GM12873 (cell line): Measurements from ENCODE around the gene ATRN.

Experiments used
- CTCF ChIP-seq: IDR thresholded peaks from 2 replicates; pipeline ENCODE4 v1.5.1; 2012; ENCODE audit warnings: low read depth, mild to moderate bottlenecking, moderate library complexity, low read length, control low read depth; ENCODE audit not compliant: insufficient read depth; ENCODE audit errors: missing control alignments

The ATRN gene

DNA sequence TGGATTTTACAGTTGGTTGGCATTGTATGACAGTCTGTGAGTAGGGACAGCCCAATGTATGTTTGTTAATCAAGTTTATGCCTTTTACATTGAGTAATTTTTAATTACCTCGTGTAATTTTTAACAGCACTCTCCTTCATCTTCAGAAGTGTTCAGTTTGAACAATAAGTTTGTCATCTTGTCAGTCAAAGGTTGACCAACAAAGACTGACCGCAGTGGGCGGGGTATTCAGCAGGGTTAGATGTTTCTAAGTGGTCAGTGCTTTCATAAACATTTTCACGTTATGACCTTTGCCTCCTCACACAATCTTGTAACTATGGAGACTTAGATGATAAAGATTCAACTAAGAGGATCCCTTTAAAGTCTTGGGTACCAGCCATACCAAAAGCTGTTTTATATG lies 151.6 kb downstream of the ATRN start:
- TF ChIP-seq CTCF = no peak

GRCh38 chr20:3627476-3627875 lies 156.7 kb downstream of the ATRN start:
- no peak for TF ChIP-seq CTCF

GRCh38 chr20:3628502-3629314 lies 157.9 kb downstream of the ATRN start:
- no peak for TF ChIP-seq CTCF

GRCh38 chr20:3629893-3630292 lies 159.1 kb downstream of the ATRN start:
- no peak for TF ChIP-seq CTCF

DNA sequence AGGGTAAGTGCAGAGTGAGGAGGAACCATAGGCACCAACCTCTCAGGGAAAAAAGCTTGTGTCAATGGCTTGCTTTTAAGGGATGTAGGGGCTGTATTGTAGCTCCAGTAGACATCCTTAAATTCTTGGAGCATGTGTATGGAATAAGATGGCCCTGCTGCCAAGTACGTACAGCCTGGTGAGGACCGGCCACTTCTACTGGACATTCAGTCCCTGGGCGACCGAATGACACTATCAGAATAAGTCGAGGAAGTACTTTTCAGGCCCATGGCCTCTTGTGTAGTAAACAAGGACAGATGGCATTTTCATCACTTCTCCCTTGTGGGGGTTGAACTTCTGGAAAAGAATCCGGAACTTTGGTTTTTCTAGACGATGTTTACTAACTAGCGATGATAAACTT lies 159.6 kb downstream of the ATRN start:
- TF ChIP-seq CTCF = no peak

DNA sequence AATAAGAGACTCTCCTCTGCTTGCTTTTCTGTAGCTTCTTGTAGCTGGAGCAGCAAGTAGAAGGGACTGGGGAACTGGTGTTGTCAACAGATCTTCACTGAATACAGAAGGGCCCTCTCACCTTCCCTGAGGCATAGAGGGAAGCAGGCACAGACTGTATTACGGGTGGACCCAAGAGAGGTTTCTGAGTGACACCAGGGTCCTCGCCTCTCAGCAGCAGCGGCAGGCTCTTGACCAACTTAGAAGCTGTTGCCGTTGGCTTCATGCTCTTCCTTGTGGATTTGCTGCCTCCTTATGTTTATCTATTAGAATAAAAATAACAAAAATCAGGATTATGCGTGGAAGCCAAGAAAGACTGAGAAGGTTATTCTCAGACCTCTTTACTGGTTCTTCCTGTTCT lies 160.7 kb downstream of the ATRN start:
- TF ChIP-seq CTCF = no peak

DNA sequence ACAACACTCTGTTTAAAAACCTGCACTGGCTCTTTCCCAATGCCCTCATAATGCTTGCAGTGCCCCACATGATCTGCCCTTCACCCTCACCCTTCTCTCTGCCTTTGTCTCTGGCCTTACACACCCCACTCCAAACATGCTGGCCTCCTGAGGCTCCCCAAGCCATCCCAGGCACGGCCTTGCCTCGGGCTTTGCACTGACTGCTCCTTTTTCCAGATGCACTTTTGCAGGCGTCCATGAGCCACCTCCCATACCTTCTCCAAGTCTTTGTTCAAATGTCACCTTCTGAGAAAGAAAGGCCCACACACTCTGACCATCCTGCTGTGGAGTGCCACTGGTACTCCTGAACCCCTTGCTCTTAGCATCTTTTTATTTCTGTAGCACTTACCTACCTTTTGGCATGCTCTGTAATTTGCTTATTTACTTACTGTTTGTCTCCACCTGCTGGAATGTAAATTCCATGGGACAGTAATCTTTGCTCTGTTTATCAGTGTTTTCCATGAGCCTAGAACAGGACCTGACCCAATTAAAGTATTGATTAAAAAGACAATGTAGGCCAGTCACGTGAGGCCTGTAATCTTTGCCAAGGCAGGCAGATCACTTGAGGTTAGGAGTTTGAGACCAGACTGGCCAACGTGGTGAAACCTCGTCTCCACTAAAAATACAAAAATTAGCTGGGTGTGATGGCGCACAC lies 161.6 kb downstream of the ATRN start:
- no peak for TF ChIP-seq CTCF
